HG03432 (cell line): Measurements from ENCODE around the gene JAG1.
A peak's percentile ranks its signal among the peaks of the same experiment; 100 is the strongest.

ENCODE experiments used
- ATAC-seq: cut with Tn5 transposase; IDR thresholded peaks from one replicate; pipeline ENCODE4 v1.9.1; 2021; ENCODE audit warnings: mild to moderate bottlenecking, moderate library complexity; ENCODE audit not compliant: unreplicated experiment

JAG1 gene

GRCh38 chr20:10654250-10654610, 19.6 kb downstream of the JAG1 start:
- ATAC-seq = no peak

GRCh38 chr20:10653599-10654249, 20.1 kb downstream of the JAG1 start:
- ATAC-seq = peak; percentile 48

GRCh38 chr20:10652660-10653261, 21.0 kb downstream of the JAG1 start:
- no peak for ATAC-seq

DNA sequence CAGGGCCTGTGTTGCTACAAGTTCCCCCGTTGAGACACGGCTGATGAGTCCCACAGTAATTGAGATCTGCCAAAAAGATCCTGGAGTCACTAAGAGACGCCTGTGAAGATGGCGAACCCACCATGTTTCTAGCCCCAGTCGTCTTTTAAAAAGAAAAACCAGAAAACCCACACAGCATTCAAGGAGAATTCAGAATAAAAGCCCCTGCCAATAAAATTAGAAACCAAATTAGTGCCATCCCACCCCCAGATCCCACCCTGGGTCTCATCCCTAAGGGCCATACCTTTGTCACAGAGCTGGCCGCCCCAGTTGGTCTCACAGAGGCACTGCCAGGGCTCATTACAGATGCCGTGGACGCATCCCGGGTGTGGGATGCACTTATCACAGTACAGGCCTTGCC, 21.6 kb downstream of the JAG1 start:
- no peak for ATAC-seq

GRCh38 chr20:10651227-10651990, 22.4 kb downstream of the JAG1 start:
- no peak for ATAC-seq

DNA sequence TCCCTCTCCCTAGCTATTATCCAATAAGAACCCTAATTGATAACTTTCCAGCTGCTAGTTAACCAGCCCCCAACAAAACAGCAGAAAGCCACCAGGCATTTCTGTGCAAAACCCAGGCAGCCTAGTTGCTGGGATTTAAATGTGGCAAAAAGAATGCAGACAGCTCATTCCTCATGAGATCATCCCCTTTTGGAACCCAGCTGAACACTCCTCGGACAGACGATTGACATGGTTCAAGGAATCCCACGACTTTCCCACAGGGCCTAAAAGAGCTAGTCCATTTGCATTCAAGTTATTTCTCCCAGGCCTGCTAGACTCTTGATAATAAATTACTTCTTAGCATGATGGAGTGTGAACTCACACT, 24.0 kb downstream of the JAG1 start:
- no peak for ATAC-seq

- ATAC-seq = no peak
Observed at GRCh38 chr20:10649080-10649796, 24.6 kb downstream of the JAG1 start.

GRCh38 chr20:10648651-10649050, 25.1 kb downstream of the JAG1 start:
- ATAC-seq = no peak

DNA sequence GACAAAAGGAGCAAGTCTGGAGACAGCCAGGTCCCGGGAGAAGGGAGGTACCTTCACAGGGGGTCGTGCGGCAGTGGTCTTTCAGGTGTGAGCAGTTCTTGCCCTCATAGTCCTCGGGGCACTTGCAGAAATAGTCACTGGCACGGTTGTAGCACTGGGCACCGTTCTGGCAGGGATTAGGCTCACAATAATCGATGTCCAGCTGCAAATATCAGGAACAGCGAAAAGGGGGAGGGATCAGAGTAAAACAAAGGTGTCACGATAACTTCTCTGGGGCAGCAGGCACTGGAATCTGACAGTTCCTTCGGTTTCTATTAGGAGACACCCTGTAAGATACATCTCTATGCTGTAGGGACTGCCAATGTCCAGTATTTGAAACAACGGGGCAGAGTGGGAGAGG, 25.9 kb downstream of the JAG1 start:
- ATAC-seq = no peak

GRCh38 chr20:10647471-10647870, 26.3 kb downstream of the JAG1 start:
- no peak for ATAC-seq

GRCh38 chr20:10646886-10647420, 26.8 kb downstream of the JAG1 start:
- no peak for ATAC-seq

DNA sequence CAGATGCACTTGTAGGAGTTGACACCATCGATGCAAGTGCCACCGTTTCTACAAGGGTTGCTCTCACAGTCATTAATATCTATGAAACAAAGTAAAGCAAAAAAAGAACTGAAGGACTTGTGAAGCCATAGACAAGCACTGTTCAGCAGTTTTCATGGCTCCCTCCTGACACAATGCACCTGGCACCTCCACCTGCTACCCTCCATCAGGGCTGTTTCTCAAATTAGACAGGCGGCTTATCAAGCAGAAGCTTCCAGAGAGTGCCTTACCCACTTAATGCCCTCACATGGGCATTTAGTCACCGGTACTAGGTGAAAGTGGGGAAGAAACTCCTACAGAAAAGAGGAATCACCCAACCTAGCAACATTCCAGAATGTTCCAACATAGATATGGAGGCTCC, 27.8 kb downstream of the JAG1 start:
- no peak for ATAC-seq

- no peak for ATAC-seq
Observed at GRCh38 chr20:10645205-10645570, 28.6 kb downstream of the JAG1 start.

DNA sequence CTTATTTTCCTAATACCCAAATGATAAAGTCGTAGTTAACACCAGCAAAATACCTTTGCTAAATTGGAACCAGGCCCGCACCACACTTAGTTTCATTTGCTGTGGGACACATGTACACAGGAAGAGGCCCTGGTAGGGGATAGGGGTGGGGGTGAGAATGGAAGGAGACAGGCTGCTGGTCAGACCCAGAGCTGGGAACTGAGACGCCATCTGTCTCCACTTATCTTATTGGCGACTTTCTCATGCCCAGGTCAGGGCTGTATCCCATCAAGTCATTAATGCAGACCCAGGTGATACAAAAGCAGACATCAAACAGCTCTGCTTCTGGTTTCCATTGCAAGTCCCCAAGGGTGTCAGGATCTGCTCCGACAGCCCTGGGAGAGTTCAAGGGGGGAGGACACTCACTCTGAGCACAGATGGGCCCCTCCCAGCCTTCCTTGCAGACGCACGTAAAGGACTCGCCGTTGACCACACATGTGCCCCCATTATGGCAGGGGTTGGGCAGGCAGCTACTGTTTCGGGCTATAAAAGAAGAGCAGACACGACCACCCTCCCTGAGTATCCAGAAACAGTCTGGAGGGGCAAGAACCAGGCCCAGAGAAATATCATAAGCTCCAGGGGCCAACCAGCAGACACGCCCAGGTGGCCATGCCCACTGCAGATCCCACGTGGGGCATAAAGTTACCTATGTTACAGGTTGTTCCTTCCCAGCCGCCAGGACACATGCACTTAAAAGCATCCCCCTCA, 29.2 kb downstream of the JAG1 start:
- ATAC-seq = peak; percentile 73

- ATAC-seq = no peak
Observed at GRCh38 chr20:10643560-10643873, 30.3 kb downstream of the JAG1 start.

- ATAC-seq = no peak
Observed at GRCh38 chr20:10642856-10643559, 30.8 kb downstream of the JAG1 start.

- no peak for ATAC-seq
Observed at GRCh38 chr20:10641893-10642292, 31.9 kb downstream of the JAG1 start.

GRCh38 chr20:10641467-10641866, 32.3 kb downstream of the JAG1 start:
- no peak for ATAC-seq

DNA sequence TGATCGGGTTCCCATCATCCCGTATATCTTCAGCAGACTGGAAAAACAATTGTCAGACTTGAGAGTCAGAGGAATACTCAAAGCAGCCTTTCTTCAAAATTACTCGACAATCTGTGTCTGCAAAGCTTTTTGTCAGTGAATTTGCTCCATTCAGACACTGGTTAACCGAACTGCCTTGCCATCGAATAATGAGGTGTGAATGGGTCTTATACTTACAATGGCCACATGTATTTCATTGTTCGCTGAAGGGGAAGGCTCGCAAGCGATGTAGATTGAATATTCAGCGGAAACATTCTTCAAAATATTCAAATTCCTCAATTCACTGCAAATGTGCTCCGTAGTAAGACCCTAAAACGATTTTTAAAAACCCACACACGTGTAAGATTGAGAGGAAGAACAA, 32.9 kb downstream of the JAG1 start:
- ATAC-seq = no peak
